HAP-1 (cell line): Measurements from ENCODE around the gene NEURL4.

Source experiments
- DNase-seq, 2 experiments: peaks; one replicate each; pipeline ENCODE4 v3.0.0-alpha.2; 2016 to 2020; ENCODE audit warnings: low spot score in 2 of 2
- H3K27me3 ChIP-seq: fragments of 250-450 bp; sonication (Bioruptor Pico); 2 replicates; pipeline ENCODE4 v1.5.1; 2020; ENCODE audit warnings: low read depth, mild to moderate bottlenecking, moderate library complexity
- H3K36me3 ChIP-seq: fragments of 250-450 bp; sonication (Bioruptor Pico); replicated peaks from 2 replicates; pipeline ENCODE4 v1.5.1; 2020; ENCODE audit warnings: mild to moderate bottlenecking
- H3K4me1 ChIP-seq: fragments of 250-450 bp; sonication (Bioruptor Pico); 2 replicates; pipeline ENCODE4 v1.5.1; 2020; ENCODE audit warnings: mild to moderate bottlenecking
- H3K4me3 ChIP-seq: fragments of 250-450 bp; sonication (Bioruptor Pico); 2 replicates; pipeline ENCODE4 v1.5.1; 2020; ENCODE audit warnings: mild to moderate bottlenecking, moderate library complexity
- H3K9me3 ChIP-seq: fragments of 250-450 bp; sonication (Bioruptor Pico); 2 replicates; pipeline ENCODE4 v1.5.1; 2020; ENCODE audit warnings: mild to moderate bottlenecking, moderate library complexity
- in situ Hi-C: fragments of 300-500 bp; cut with MboI; formaldehyde crosslinking; loops from 3 replicates; pipeline ENCODE4 v1.14.3; 2020; ENCODE audit warnings: low sequenced_read_pairs, inconsistent platforms, mixed read lengths

The NEURL4 gene

GRCh38 chr17:7324438-7324779 is 4.7 kb downstream of the NEURL4 start:
- H3K9me3 ChIP-seq: no peaks in the 10 kb centered on the region
- H3K4me1 ChIP-seq: peaks cover 6% of the 10 kb centered on the region; the same call in 1 of the 2 replicates
- no peaks in the 10 kb centered on the region for H3K27me3 ChIP-seq
- peaks cover 64% of the 10 kb centered on the region for H3K36me3 ChIP-seq
- in situ Hi-C loops: no loop called here
- DNase-seq: no peak
- no peak overlapping the region for H3K4me3 ChIP-seq

- H3K27me3 ChIP-seq: no peaks in the 10 kb centered on the region
- H3K9me3 ChIP-seq: no peaks in the 10 kb centered on the region
- H3K4me1 ChIP-seq: peaks cover 6% of the 10 kb centered on the region; the same call in 1 of the 2 replicates
- peaks cover 66% of the 10 kb centered on the region for H3K36me3 ChIP-seq
- in situ Hi-C loops: no loop called here
- DNase-seq: peak in 1 of 2 experiments; percentile 79
- no peak overlapping the region for H3K4me3 ChIP-seq
Measured at GRCh38 chr17:7323731-7324437, 5.3 kb downstream of the NEURL4 start.

- Histone ChIP-seq H3K27me3 (no peaks in the 10 kb centered on the region), H3K9me3 (no peaks in the 10 kb centered on the region), H3K4me1 (0 out of 2 replicates have a peak, but pooled peaks cover under 1% of the 10 kb centered on the region), H3K4me3 (no peak overlapping the region), H3K36me3 (peaks cover 78% of the 10 kb centered on the region)
- DNase-seq: no peak
- in situ Hi-C loops: no loop called here
Measured at GRCh38 chr17:7322520-7323194, 6.5 kb downstream of the NEURL4 start.

GRCh38 chr17:7321466-7321865 is 7.7 kb downstream of the NEURL4 start:
- H3K27me3 ChIP-seq: no peaks in the 10 kb centered on the region
- no peaks in the 10 kb centered on the region for H3K9me3 ChIP-seq
- DNase-seq: no peak
- no peak overlapping the region for H3K4me3 ChIP-seq
- no peaks in the 10 kb centered on the region for H3K4me1 ChIP-seq
- peaks cover 83% of the 10 kb centered on the region for H3K36me3 ChIP-seq
- in situ Hi-C loops: no loop called here

- DNase-seq: no peak
- H3K9me3 ChIP-seq: no peaks in the 10 kb centered on the region
- H3K36me3 ChIP-seq: peaks cover 82% of the 10 kb centered on the region
- no peak overlapping the region for H3K4me3 ChIP-seq
- in situ Hi-C loops: no loop called here
- H3K4me1 ChIP-seq: peaks cover 10% of the 10 kb centered on the region
- H3K27me3 ChIP-seq: no peaks in the 10 kb centered on the region
Measured at GRCh38 chr17:7318121-7318860, 10.8 kb downstream of the NEURL4 start.

- Histone ChIP-seq H3K9me3 (no peaks in the 10 kb centered on the region), H3K27me3 (no peaks in the 10 kb centered on the region), H3K36me3 (peaks cover 82% of the 10 kb centered on the region), H3K4me1 (peaks cover 10% of the 10 kb centered on the region), H3K4me3 (no peak overlapping the region)
- in situ Hi-C loops: no loop called here
- no peak for DNase-seq
Measured at GRCh38 chr17:7317161-7317803, 11.9 kb downstream of the NEURL4 start.

GRCh38 chr17:7315570-7316235 is 13.4 kb downstream of the NEURL4 start:
- Histone ChIP-seq H3K36me3 (peaks cover 78% of the 10 kb centered on the region), H3K9me3 (no peaks in the 10 kb centered on the region), H3K4me3 (peak overlapping the region; percentile 58), H3K27me3 (no peaks in the 10 kb centered on the region), H3K4me1 (peaks cover 10% of the 10 kb centered on the region)
- in situ Hi-C loops: no loop called here
- no peak for DNase-seq

- Histone ChIP-seq H3K4me3 (peak within 1 kb of the TSS; percentile 58), H3K4me1 (peaks cover 10% of the 10 kb centered on the region), H3K9me3 (no peaks in the 10 kb centered on the region), H3K36me3 (peaks cover 79% of the 10 kb centered on the region), H3K27me3 (no peaks in the 10 kb centered on the region)
- in situ Hi-C loops: no loop called here
- DNase-seq: peak; percentile 75 to 94
Measured at GRCh38 chr17:7314719-7315569, 14.2 kb downstream of the NEURL4 start, which contains the start of gene GPS2. GPS2 (minus strand) TSS chr17:7315360; CDS start chr17:7315052, 308 bp downstream.

- Histone ChIP-seq H3K36me3 (peaks cover 87% of the 10 kb centered on the region), H3K4me1 (peaks cover 12% of the 10 kb centered on the region), H3K9me3 (no peaks in the 10 kb centered on the region), H3K27me3 (no peaks in the 10 kb centered on the region), H3K4me3 (peak overlapping the region; percentile 58)
- in situ Hi-C loops: no loop called here
- no peak for DNase-seq
Measured at GRCh38 chr17:7313890-7314718, 15.0 kb downstream of the NEURL4 start.

GRCh38 chr17:7313088-7313889 is 15.8 kb downstream of the NEURL4 start:
- Histone ChIP-seq H3K4me1 (peaks cover 12% of the 10 kb centered on the region), H3K4me3 (no peak overlapping the region), H3K9me3 (no peaks in the 10 kb centered on the region), H3K27me3 (no peaks in the 10 kb centered on the region), H3K36me3 (peaks cover 87% of the 10 kb centered on the region)
- DNase-seq: peak in 1 of 2 experiments; percentile 57
- in situ Hi-C loops: no loop called here

- Histone ChIP-seq H3K9me3 (no peaks in the 10 kb centered on the region), H3K36me3 (peaks cover 86% of the 10 kb centered on the region), H3K4me1 (peaks cover 12% of the 10 kb centered on the region), H3K4me3 (no peak overlapping the region), H3K27me3 (no peaks in the 10 kb centered on the region)
- no peak for DNase-seq
- in situ Hi-C loops: no loop called here
Measured at GRCh38 chr17:7312432-7313087, 16.6 kb downstream of the NEURL4 start.
